OCI-LY1 (cell line): ENCODE measurements around the gene CACNA1E.

Experiments used
- H2AFZ ChIP-seq: fragments of 200-600 bp; sonication (generic), shearing (Covaris generic); 2 replicates; pipeline ENCODE4 v1.6.0; 2014; ENCODE audit warnings: antibody characterized with exemption, mild to moderate bottlenecking, low read length
- H3F3A ChIP-seq: fragments of 200-600 bp; sonication (generic), shearing (Covaris generic); 2 replicates; pipeline ENCODE4 v1.6.0; 2014; ENCODE audit warnings: mild to moderate bottlenecking, antibody characterized with exemption, low read length, moderate library complexity; ENCODE audit not compliant: insufficient read depth
- H3K27ac ChIP-seq: fragments of 200-600 bp; sonication (generic); 2 replicates; pipeline ENCODE4 v1.5.1; 2014; ENCODE audit warnings: low read length, mixed run types, mild to moderate bottlenecking, low read depth; ENCODE audit not compliant: poor library complexity, severe bottlenecking
- H3K27me3 ChIP-seq: fragments of 200-600 bp; sonication (generic); 2 replicates; pipeline ENCODE4 v1.6.0; 2014; ENCODE audit warnings: antibody characterized with exemption, mild to moderate bottlenecking, low read length, moderate library complexity; ENCODE audit not compliant: insufficient read depth
- H3K36me3 ChIP-seq: fragments of 200-600 bp; sonication (generic); 2 replicates; pipeline ENCODE4 v1.6.1; 2014; ENCODE audit warnings: mild to moderate bottlenecking, antibody characterized with exemption, low read length, moderate library complexity, mixed read lengths; ENCODE audit not compliant: insufficient read depth
- H3K4me1 ChIP-seq: fragments of 200-600 bp; sonication (generic); 2 replicates; pipeline ENCODE4 v1.5.1; 2014; ENCODE audit warnings: mild to moderate bottlenecking, low read length, moderate library complexity; ENCODE audit not compliant: insufficient read depth, severe bottlenecking
- H3K4me2 ChIP-seq: fragments of 200-600 bp; sonication (generic), shearing (Covaris generic); 2 replicates; pipeline ENCODE4 v1.6.1; 2014; ENCODE audit warnings: low read length
- H3K4me3 ChIP-seq: fragments of 200-600 bp; sonication (generic); 2 replicates; pipeline ENCODE4 v1.5.1; 2014; ENCODE audit warnings: low read length, low read depth, mild to moderate bottlenecking, mixed read lengths; ENCODE audit not compliant: poor library complexity, severe bottlenecking
- H3K79me2 ChIP-seq: fragments of 200-600 bp; shearing (Covaris generic); 2 replicates; pipeline ENCODE4 v1.6.1; 2016; ENCODE audit warnings: mixed run types, low read length, mixed read lengths; ENCODE audit not compliant: insufficient read depth
- H3K9ac ChIP-seq: fragments of 200-600 bp; sonication (generic), shearing (Covaris generic); 2 replicates; pipeline ENCODE4 v1.6.1; 2014; ENCODE audit warnings: mild to moderate bottlenecking, low read length, mixed read lengths
- H3K9me2 ChIP-seq: fragments of 200-600 bp; sonication (generic), shearing (Covaris generic); 2 replicates; pipeline ENCODE4 v1.6.1; 2014; ENCODE audit warnings: low read depth, mild to moderate bottlenecking, low read length, mixed read lengths
- H3K9me3 ChIP-seq: fragments of 200-600 bp; shearing (Covaris generic); 2 replicates; pipeline ENCODE4 v1.6.1; 2014; ENCODE audit warnings: low read length, mixed read lengths
- H4K20me1 ChIP-seq: fragments of 200-600 bp; sonication (generic), shearing (Covaris generic); 2 replicates; pipeline ENCODE4 v1.6.0; 2016; ENCODE audit warnings: mild to moderate bottlenecking, low read length; ENCODE audit not compliant: insufficient read depth
- EZH2 ChIP-seq: fragments of 200-600 bp; sonication (generic), shearing (Covaris generic); IDR thresholded peaks from 2 replicates; pipeline ENCODE4 v1.8.0; 2017; ENCODE audit warnings: borderline replicate concordance, mixed run types, mild to moderate bottlenecking, antibody characterized with exemption, low read length, moderate library complexity, mixed read lengths
- TF ChIP-seq, protein P1 (sequence below): fragments of 200-600 bp; sonication (generic), shearing (Covaris generic); IDR thresholded peaks from 2 replicates; pipeline ENCODE4 v1.5.1; 2017; ENCODE audit warnings: mild to moderate bottlenecking, antibody characterized with exemption, low read length, moderate library complexity, mixed read lengths

The CACNA1E gene

DNA sequence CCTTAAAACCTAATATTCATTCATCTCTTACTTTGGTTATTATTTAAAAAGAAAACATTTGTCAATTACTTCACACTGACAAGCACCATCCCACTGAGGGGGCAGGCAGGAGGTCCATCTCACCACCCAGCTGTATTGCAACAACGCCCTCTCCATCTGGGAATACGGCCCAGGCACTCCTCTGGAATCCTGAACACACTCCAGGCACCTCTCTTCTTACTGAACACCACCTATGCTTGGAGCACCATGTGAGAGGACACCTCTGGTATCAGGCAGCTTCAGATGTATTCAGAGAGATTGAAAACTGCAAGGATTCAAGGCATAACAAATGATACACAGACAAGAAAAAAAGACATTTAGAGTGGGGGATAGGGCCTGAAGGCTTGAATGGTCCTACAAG is 147.1 kb downstream of the CACNA1E start:
- no peaks in the 10 kb centered on the region for H3F3A ChIP-seq
- no peaks in the 10 kb centered on the region for H3K9me3 ChIP-seq
- TF ChIP-seq, protein P1, sequence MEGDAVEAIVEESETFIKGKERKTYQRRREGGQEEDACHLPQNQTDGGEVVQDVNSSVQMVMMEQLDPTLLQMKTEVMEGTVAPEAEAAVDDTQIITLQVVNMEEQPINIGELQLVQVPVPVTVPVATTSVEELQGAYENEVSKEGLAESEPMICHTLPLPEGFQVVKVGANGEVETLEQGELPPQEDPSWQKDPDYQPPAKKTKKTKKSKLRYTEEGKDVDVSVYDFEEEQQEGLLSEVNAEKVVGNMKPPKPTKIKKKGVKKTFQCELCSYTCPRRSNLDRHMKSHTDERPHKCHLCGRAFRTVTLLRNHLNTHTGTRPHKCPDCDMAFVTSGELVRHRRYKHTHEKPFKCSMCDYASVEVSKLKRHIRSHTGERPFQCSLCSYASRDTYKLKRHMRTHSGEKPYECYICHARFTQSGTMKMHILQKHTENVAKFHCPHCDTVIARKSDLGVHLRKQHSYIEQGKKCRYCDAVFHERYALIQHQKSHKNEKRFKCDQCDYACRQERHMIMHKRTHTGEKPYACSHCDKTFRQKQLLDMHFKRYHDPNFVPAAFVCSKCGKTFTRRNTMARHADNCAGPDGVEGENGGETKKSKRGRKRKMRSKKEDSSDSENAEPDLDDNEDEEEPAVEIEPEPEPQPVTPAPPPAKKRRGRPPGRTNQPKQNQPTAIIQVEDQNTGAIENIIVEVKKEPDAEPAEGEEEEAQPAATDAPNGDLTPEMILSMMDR: no peak
- TF ChIP-seq EZH2: no peak
- no peaks in the 10 kb centered on the region for H3K36me3 ChIP-seq
- H3K79me2 ChIP-seq: no peaks in the 10 kb centered on the region
- no peak overlapping the region for H3K27ac ChIP-seq
- H3K4me2 ChIP-seq: no peak overlapping the region
- H3K9me2 ChIP-seq: no peaks in the 10 kb centered on the region
- H2AFZ ChIP-seq: no peak overlapping the region
- no peak overlapping the region for H3K4me3 ChIP-seq
- no peak overlapping the region for H3K9ac ChIP-seq
- H4K20me1 ChIP-seq: no peaks in the 10 kb centered on the region
- no peaks in the 10 kb centered on the region for H3K27me3 ChIP-seq
- no peaks in the 10 kb centered on the region for H3K4me1 ChIP-seq

DNA sequence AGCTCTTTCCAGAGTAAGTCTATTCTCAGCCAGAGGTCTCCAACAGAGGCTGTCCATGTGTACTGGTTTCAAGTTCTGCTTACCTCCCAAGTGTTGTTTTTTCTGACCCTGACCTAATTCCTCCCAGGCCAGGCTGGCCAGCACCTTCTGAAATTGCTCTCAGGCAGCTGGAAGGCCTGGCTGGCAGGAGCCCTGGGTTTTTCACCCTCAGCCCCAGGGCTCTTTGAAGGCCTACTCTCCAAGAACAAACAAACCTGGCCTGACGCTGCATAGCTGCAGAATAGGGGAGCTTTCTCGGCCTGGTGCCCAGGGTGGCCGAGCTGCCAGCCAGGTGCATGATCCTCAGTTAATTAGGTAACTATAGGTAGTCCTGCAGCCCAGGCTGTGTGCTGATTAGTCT is 147.5 kb downstream of the CACNA1E start:
- Histone ChIP-seq H4K20me1 (no peaks in the 10 kb centered on the region), H3F3A (no peaks in the 10 kb centered on the region), H3K4me1 (no peaks in the 10 kb centered on the region), H3K27me3 (no peaks in the 10 kb centered on the region), H3K9me3 (no peaks in the 10 kb centered on the region), H3K4me3 (no peak overlapping the region), H3K79me2 (no peaks in the 10 kb centered on the region), H3K36me3 (no peaks in the 10 kb centered on the region), H3K9me2 (no peaks in the 10 kb centered on the region), H3K9ac (no peak overlapping the region), H3K4me2 (no peak overlapping the region), H2AFZ (no peak overlapping the region), H3K27ac (no peak overlapping the region)
- no peak for TF ChIP-seq EZH2

DNA sequence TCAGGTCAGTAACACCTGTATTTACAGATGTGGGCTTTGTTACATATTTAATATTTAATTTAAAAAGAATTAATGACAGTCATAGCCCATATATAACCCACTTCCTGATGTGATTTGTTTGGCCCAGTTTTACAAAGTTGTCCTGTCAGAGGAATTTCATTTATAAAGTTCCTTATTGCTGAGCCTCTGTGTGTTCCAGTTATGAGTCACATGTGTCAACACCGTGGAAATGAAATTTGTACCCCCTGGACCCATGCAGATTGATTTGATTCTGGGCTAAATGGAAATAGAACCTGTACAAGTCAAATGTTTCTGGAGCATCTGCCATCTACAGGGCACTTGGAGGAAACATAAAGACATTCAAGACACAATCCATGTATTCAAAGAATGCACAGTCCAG is 149.2 kb downstream of the CACNA1E start:
- Histone ChIP-seq H2AFZ (no peak overlapping the region), H3K9me3 (no peaks in the 10 kb centered on the region), H3K9ac (no peak overlapping the region), H3K27ac (no peak overlapping the region), H3K4me3 (no peak overlapping the region), H3K27me3 (no peaks in the 10 kb centered on the region), H4K20me1 (no peaks in the 10 kb centered on the region), H3F3A (no peaks in the 10 kb centered on the region), H3K9me2 (no peaks in the 10 kb centered on the region), H3K4me2 (no peak overlapping the region), H3K36me3 (no peaks in the 10 kb centered on the region), H3K4me1 (no peaks in the 10 kb centered on the region), H3K79me2 (no peaks in the 10 kb centered on the region)
- TF ChIP-seq, protein P1: no peak
- no peak for TF ChIP-seq EZH2

DNA sequence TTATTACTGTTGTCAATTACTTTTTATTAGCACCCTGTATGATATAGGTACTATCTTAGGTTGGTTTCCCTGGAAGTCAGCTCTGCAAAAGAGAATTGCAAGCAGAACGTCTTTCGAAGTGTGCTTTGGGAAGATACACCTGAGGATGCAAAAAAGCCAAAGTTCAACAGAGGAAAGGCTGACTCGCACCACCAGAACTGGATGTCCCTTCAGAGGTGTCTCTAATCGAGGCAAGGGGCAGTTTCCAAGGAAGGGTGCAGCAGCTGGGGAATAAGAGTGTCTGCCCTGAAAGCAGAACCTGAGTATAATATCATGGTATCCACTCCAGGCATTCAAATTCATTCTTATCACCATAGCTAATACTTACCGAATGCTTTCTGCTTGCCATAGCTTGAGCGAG is 149.6 kb downstream of the CACNA1E start:
- Histone ChIP-seq H3K4me3 (no peak overlapping the region), H3K9me3 (no peaks in the 10 kb centered on the region), H3K79me2 (no peaks in the 10 kb centered on the region), H3K4me1 (no peaks in the 10 kb centered on the region), H3F3A (no peaks in the 10 kb centered on the region), H3K27ac (no peak overlapping the region), H3K9ac (no peak overlapping the region), H2AFZ (no peak overlapping the region), H3K36me3 (no peaks in the 10 kb centered on the region), H3K27me3 (no peaks in the 10 kb centered on the region), H3K4me2 (no peak overlapping the region), H4K20me1 (no peaks in the 10 kb centered on the region), H3K9me2 (no peaks in the 10 kb centered on the region)
- TF ChIP-seq, protein P1: no peak
- no peak for TF ChIP-seq EZH2
